ENCODE data around the gene PDSS2. TPM values are rescaled to one million over a fixed set of nuclear protein-coding genes. Genes with fewer than 3 reads are reported as not detected.

Gene PDSS2
- total and polyA plus RNA-seq, 7 donors = 9.4 to 18.5 (median 11.1) TPM

- Histone ChIP-seq H3K27ac (no peak overlapping the region), H3K27me3 (no peaks in the 10 kb centered on the region), H3K36me3 (no peaks in the 10 kb centered on the region), H3K4me1 (no peaks in the 10 kb centered on the region), H3K9me3 (no peaks in the 10 kb centered on the region), H3K4me3 (no peak overlapping the region)
- 68 to 78% methylated on average over 5 of the region's 5 CpGs for WGBS, 2 donors
- TF ChIP-seq EP300 (IDR thresholded peaks at IDR 0.05) (no peak), POLR2A (IDR thresholded peaks at IDR 0.05) (no peak), POLR2AphosphoS5 (IDR thresholded peaks at IDR 0.05) (no peak), CTCF (IDR thresholded peaks at IDR 0.05) (no peak)
- DNase-seq = no peak
- intact Hi-C loops (cut with DNase I) = no loop called here
Observed at GRCh38 chr6:107473660-107474059, 14.3 kb upstream of the PDSS2 start.

- H3K4me3 ChIP-seq = no peak overlapping the region
- intact Hi-C loops (cut with DNase I) = no loop called here
- no peaks in the 10 kb centered on the region for H3K9me3 ChIP-seq
- H3K4me1 ChIP-seq = no peaks in the 10 kb centered on the region
- no peak for TF ChIP-seq POLR2A (IDR thresholded peaks at IDR 0.05)
- TF ChIP-seq CTCF (IDR thresholded peaks at IDR 0.05) = no peak
- no peak for TF ChIP-seq POLR2AphosphoS5 (IDR thresholded peaks at IDR 0.05)
- no peak for TF ChIP-seq EP300 (IDR thresholded peaks at IDR 0.05)
- DNase-seq = no peak
- no peaks in the 10 kb centered on the region for H3K27me3 ChIP-seq
- no peak overlapping the region for H3K27ac ChIP-seq
- H3K36me3 ChIP-seq = no peaks in the 10 kb centered on the region
- 77 to 81% methylated on average over 1 of the region's 1 CpG for WGBS, 2 donors
Observed at GRCh38 chr6:107470364-107470763, 11.0 kb upstream of the PDSS2 start.

- no peaks in the 10 kb centered on the region for H3K36me3 ChIP-seq
- H3K4me1 ChIP-seq = no peaks in the 10 kb centered on the region
- no peak overlapping the region for H3K4me3 ChIP-seq
- no peak overlapping the region for H3K27ac ChIP-seq
- intact Hi-C loops (cut with DNase I) = no loop called here
- H3K9me3 ChIP-seq = no peaks in the 10 kb centered on the region
- DNase-seq = no peak
- 85 to 91% methylated on average over 1 of the region's 1 CpG for WGBS, 2 donors
- no peaks in the 10 kb centered on the region for H3K27me3 ChIP-seq
- TF ChIP-seq CTCF (IDR thresholded peaks at IDR 0.05) (no peak), POLR2A (IDR thresholded peaks at IDR 0.05) (no peak), EP300 (IDR thresholded peaks at IDR 0.05) (no peak), POLR2AphosphoS5 (IDR thresholded peaks at IDR 0.05) (no peak)
Observed at GRCh38 chr6:107466062-107466461, 6.7 kb upstream of the PDSS2 start.

GRCh38 chr6:107460083-107460631 lies 793 bp upstream of the PDSS2 start:
- intact Hi-C loops (cut with DNase I) = no loop called here
- peak overlapping the region; percentile 66 to 81 (median 72) for H3K4me3 ChIP-seq
- peak overlapping the region; percentile 81 to 89 (median 86) for H3K27ac ChIP-seq
- no peaks in the 10 kb centered on the region for H3K27me3 ChIP-seq
- 36 to 37% methylated on average over 22 of the region's 22 CpGs for WGBS, 2 donors
- H3K4me1 ChIP-seq = peaks cover 0 to 13% (median 8%) of the 10 kb centered on the region in 4 donors
- no peak for TF ChIP-seq POLR2AphosphoS5 (IDR thresholded peaks at IDR 0.05)
- no peak for TF ChIP-seq POLR2A (IDR thresholded peaks at IDR 0.05)
- TF ChIP-seq CTCF (IDR thresholded peaks at IDR 0.05) = no peak
- no peak for TF ChIP-seq EP300 (IDR thresholded peaks at IDR 0.05)
- H3K9me3 ChIP-seq = no peaks in the 10 kb centered on the region
- no peak for DNase-seq
- H3K36me3 ChIP-seq = no peaks in the 10 kb centered on the region
